Measurements from ENCODE around the gene APOLD1. TPM values are rescaled to one million over a fixed set of nuclear protein-coding genes. Genes with fewer than 3 reads are reported as not detected.

APOLD1 gene
- polyA plus RNA-seq, 2 of the 4 experiments (the other 2 are of a cell fraction) = 0.44 to 1.3 TPM

- TF ChIP-seq CTCF (IDR thresholded peaks at IDR 0.05) (no peak), EHMT2 (IDR thresholded peaks at IDR 0.05; ENCODE audit: low read depth) (no peak), ATOH8 (CRISPR knock-in tag; IDR thresholded peaks at IDR 0.05; ENCODE audit: low read depth) (no peak)
These were observed 10.7 kb downstream of the APOLD1 start (continued) for GRCh38 chr12:12796171-12796570.

- ATAC-seq (no peak), FAIRE-seq (no peak), DNase-seq (ENCODE audit: low read depth in 1 of 2, low spot score in 1 of 2) (no peak)
- ChIA-PET POLR2A (no interaction called here), CTCF (interaction anchor here (1.2 to 5.0 kb wide), 6 partner anchors 8 to 178 kb away, joined by 3 to 51 read pairs (median 5); partner anchors contain the start of gene DDX47)
- Histone ChIP-seq H3K4me2 (no peak overlapping the region), H3K9me3 (no peaks in the 10 kb centered on the region), H3K4me3 (no peak overlapping the region), H3K4me1 (peaks cover 15% of the 10 kb centered on the region), H3K27ac (peak overlapping the region in 1 of 2 experiments; percentile 7; a peak in 1 of 6 replicates)
- WGBS (ENCODE audit: missing lambda C conversion rate) = 87% methylated on average over 9 of the region's 9 CpGs
- TF ChIP-seq GATA3 (IDR thresholded peaks at IDR 0.05; ENCODE audit: borderline replicate concordance) = no peak
- TF ChIP-seq USF2 (IDR thresholded peaks at IDR 0.05) = no peak
- no peak for TF ChIP-seq POLR2AphosphoS2 (conservative IDR thresholded peaks at IDR 0.05; ENCODE audit: low read length)
- no peak for TF ChIP-seq HEYL (CRISPR knock-in tag; IDR thresholded peaks at IDR 0.05)
- no peak for TF ChIP-seq HOXA7 (CRISPR knock-in tag; IDR thresholded peaks at IDR 0.05)
- TF ChIP-seq RFX5 (IDR thresholded peaks at IDR 0.05) = no peak
- no peak for TF ChIP-seq CBX2 (IDR thresholded peaks at IDR 0.05; ENCODE audit: borderline replicate concordance, low read depth)
- no peak for TF ChIP-seq REST (IDR thresholded peaks at IDR 0.05)
- no peak for TF ChIP-seq CHD2 (IDR thresholded peaks at IDR 0.05; ENCODE audit: low read length, partially characterized antibody)
- TF ChIP-seq NFE2L2 (conservative IDR thresholded peaks at IDR 0.05; ENCODE audit: low read length) = no peak
- no peak for TF ChIP-seq TFCP2L1 (CRISPR knock-in tag; IDR thresholded peaks at IDR 0.05)
- TF ChIP-seq FOXS1 (CRISPR knock-in tag; IDR thresholded peaks at IDR 0.05) = no peak
- TF ChIP-seq NPAS2 (CRISPR knock-in tag; IDR thresholded peaks at IDR 0.05; ENCODE audit: borderline replicate concordance) = no peak
- TF ChIP-seq KDM1A (IDR thresholded peaks at IDR 0.05; ENCODE audit: low read depth) = no peak
- no peak for TF ChIP-seq TP53 (CRISPR knock-in tag; IDR thresholded peaks at IDR 0.05)
- no peak for TF ChIP-seq FOSL2 (IDR thresholded peaks at IDR 0.05)
- no peak for TF ChIP-seq FOSL2 (CRISPR knock-in tag; IDR thresholded peaks at IDR 0.05)
These were observed 11.7 kb downstream of the APOLD1 start for GRCh38 chr12:12796928-12797793.
